GM19351 (cell line): Measurements from ENCODE around the gene NEMP1.
A peak's percentile ranks its signal among the peaks of the same experiment; 100 is the strongest.

Source experiments
- ATAC-seq: cut with Tn5 transposase; IDR thresholded peaks from one replicate; pipeline ENCODE4 v1.9.1; 2021; ENCODE audit warnings: mild to moderate bottlenecking, moderate library complexity; ENCODE audit not compliant: unreplicated experiment

Gene NEMP1

DNA sequence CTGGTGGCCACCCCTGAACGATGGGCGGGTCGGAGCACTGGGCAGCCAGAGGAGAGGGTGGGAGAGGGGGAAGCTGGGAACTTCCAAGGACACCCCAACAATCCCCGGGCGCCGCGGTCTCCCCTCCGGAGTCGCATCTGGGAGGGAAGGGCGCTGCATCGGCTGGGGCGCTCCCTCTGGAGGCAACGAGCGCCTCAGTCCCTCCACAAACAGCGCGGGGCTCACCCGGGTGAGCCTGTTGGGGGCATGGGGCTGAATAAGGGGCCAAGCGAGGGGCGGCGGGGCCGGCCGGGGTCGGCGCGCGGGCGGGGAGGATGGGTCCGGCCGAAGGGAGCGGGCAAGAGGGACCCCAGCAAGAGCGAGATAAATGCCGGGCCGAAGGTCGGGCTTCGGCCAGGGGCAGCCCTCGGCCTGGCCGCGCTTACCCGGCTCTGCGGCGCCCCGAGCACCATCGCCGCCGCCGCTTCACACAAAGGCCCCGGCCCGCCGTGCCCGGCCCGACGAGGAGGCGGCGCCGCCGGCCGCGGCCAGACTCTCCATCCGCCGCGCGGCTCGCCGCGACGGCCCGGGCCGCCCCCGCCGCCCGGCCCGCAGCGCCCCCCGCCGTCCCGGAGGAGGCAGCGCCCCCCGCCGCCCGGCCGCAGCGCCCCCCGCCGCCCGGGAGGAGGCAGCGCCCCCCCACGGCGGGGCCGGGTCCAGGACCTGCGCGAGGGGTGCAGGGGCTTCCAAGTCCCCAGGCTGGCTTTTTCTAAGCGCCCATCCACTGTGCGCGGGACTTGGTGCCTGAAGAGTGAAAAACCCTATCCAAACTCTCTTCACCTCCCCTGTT, 72.4 kb downstream of the NEMP1 start, which contains the start of gene ZBTB39:
ZBTB39 (minus strand) TSS at position 567 of the 829 bp plus-strand sequence. CDS start 1,629 bp downstream, outside the sequence.
- peak; percentile 72 for ATAC-seq
